ENCODE results near the gene TRIM68.
A peak's percentile ranks its signal among the peaks of the same experiment; 100 is the strongest.

Gene TRIM68

DNA sequence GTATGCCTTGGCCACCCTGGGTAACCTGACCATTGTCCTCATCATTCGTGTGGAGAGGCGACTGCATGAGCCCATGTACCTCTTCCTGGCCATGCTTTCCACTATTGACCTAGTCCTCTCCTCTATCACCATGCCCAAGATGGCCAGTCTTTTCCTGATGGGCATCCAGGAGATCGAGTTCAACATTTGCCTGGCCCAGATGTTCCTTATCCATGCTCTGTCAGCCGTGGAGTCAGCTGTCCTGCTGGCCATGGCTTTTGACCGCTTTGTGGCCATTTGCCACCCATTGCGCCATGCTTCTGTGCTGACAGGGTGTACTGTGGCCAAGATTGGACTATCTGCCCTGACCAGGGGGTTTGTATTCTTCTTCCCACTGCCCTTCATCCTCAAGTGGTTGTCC lies 31.9 kb upstream of the TRIM68 start:
- Histone ChIP-seq H3K4me2 (ENCODE audit: low read depth, low read length, poor library complexity, severe bottlenecking) (no peak overlapping the region), H3K9ac (ENCODE audit: low read length) (no peak overlapping the region), H3K27me3 (ENCODE audit: low read length) (no peaks in the 10 kb centered on the region), H3K79me2 (ENCODE audit: insufficient read depth, low read length) (no peaks in the 10 kb centered on the region), H4K20me1 (ENCODE audit: low read depth, low read length) (no peaks in the 10 kb centered on the region), H3K36me3 (ENCODE audit: low read length) (no peaks in the 10 kb centered on the region), H3K9me3 (ENCODE audit: insufficient read depth, low read length) (no peaks in the 10 kb centered on the region), H3F3A (ENCODE audit: insufficient read depth) (no peaks in the 10 kb centered on the region), H3K27ac (ENCODE audit: low read depth, low read length) (no peak overlapping the region), H3K4me3 (ENCODE audit: insufficient read depth, low read length, poor library complexity, severe bottlenecking) (no peak overlapping the region), H2AFZ (ENCODE audit: low read depth, low read length, severe bottlenecking) (no peak overlapping the region), H3K9me2 (replicated peaks; ENCODE audit: insufficient read depth, low read length) (no peaks in the 10 kb centered on the region)
- TF ChIP-seq EZH2phosphoT487 (conservative IDR thresholded peaks at IDR 0.05; ENCODE audit: low read length), result no peak
- no peak for TF ChIP-seq CTCF (IDR thresholded peaks at IDR 0.05; ENCODE audit: insufficient read depth, low read length, poor library complexity, severe bottlenecking)

- no peak overlapping the region for H3K4me3 ChIP-seq (ENCODE audit: insufficient read depth, low read length, poor library complexity, severe bottlenecking)
- no peaks in the 10 kb centered on the region for H3K9me3 ChIP-seq (ENCODE audit: insufficient read depth, low read length)
- H3F3A ChIP-seq (ENCODE audit: insufficient read depth), result no peaks in the 10 kb centered on the region
- no peaks in the 10 kb centered on the region for H4K20me1 ChIP-seq (ENCODE audit: low read depth, low read length)
- H3K79me2 ChIP-seq (ENCODE audit: insufficient read depth, low read length), result no peaks in the 10 kb centered on the region
- no peak overlapping the region for H2AFZ ChIP-seq (ENCODE audit: low read depth, low read length, severe bottlenecking)
- H3K27ac ChIP-seq (ENCODE audit: low read depth, low read length), result no peak overlapping the region
- no peaks in the 10 kb centered on the region for H3K36me3 ChIP-seq (ENCODE audit: low read length)
- no peak overlapping the region for H3K4me2 ChIP-seq (ENCODE audit: low read depth, low read length, poor library complexity, severe bottlenecking)
- no peaks in the 10 kb centered on the region for H3K27me3 ChIP-seq (ENCODE audit: low read length)
- TF ChIP-seq EZH2phosphoT487 (conservative IDR thresholded peaks at IDR 0.05; ENCODE audit: low read length) (no peak), CTCF (IDR thresholded peaks at IDR 0.05; ENCODE audit: insufficient read depth, low read length, poor library complexity, severe bottlenecking) (no peak)
- H3K9ac ChIP-seq (ENCODE audit: low read length), result no peak overlapping the region
- H3K9me2 ChIP-seq (replicated peaks; ENCODE audit: insufficient read depth, low read length), result no peaks in the 10 kb centered on the region
These were observed 29.6 kb upstream of the TRIM68 start for GRCh38 chr11:4637662-4638047.

GRCh38 chr11:4636962-4637661 lies 29.1 kb upstream of the TRIM68 start, which contains the start of gene OR51D1:
Gene OR51D1 (plus strand): TSS chr11:4637477. CDS start chr11:4639791, 2,314 bp downstream.
- H2AFZ ChIP-seq (ENCODE audit: low read depth, low read length, severe bottlenecking), result no peak within 1 kb of the TSS
- no peaks in the 10 kb centered on the region for H4K20me1 ChIP-seq (ENCODE audit: low read depth, low read length)
- H3K4me2 ChIP-seq (ENCODE audit: low read depth, low read length, poor library complexity, severe bottlenecking), result no peak within 1 kb of the TSS
- no peaks in the 10 kb centered on the region for H3K79me2 ChIP-seq (ENCODE audit: insufficient read depth, low read length)
- no peak within 1 kb of the TSS for H3K4me3 ChIP-seq (ENCODE audit: insufficient read depth, low read length, poor library complexity, severe bottlenecking)
- H3K36me3 ChIP-seq (ENCODE audit: low read length), result no peaks in the 10 kb centered on the region
- TF ChIP-seq EZH2phosphoT487 (conservative IDR thresholded peaks at IDR 0.05; ENCODE audit: low read length), result no peak
- TF ChIP-seq CTCF (IDR thresholded peaks at IDR 0.05; ENCODE audit: insufficient read depth, low read length, poor library complexity, severe bottlenecking), result peak; percentile 87
- no peaks in the 10 kb centered on the region for H3K9me3 ChIP-seq (ENCODE audit: insufficient read depth, low read length)
- no peak within 1 kb of the TSS for H3K9ac ChIP-seq (ENCODE audit: low read length)
- H3K9me2 ChIP-seq (replicated peaks; ENCODE audit: insufficient read depth, low read length), result no peaks in the 10 kb centered on the region
- H3K27ac ChIP-seq (ENCODE audit: low read depth, low read length), result no peak within 1 kb of the TSS
- no peaks in the 10 kb centered on the region for H3K27me3 ChIP-seq (ENCODE audit: low read length)
- H3F3A ChIP-seq (ENCODE audit: insufficient read depth), result no peaks in the 10 kb centered on the region
